Putamen (tissue), 1 donor: ENCODE results near the gene ARMH2.
"Not testable (repeated sequence)": the region's sequence is repeated elsewhere in the genome, so short reads cannot be mapped to it uniquely, and the experiment has no call there.

Experiments
- DNase-seq: peaks from one replicate; pipeline ENCODE4 v3.0.0-alpha.2; 2016; ENCODE audit warnings: low spot score

ARMH2 gene

GRCh38 chr6:24818346-24818745, 19.6 kb upstream of the ARMH2 start:
- no peak for DNase-seq

GRCh38 chr6:24809728-24810127, 11.0 kb upstream of the ARMH2 start:
- no peak for DNase-seq

- DNase-seq = no peak
These were observed 8.9 kb upstream of the ARMH2 start for GRCh38 chr6:24807584-24807983.

- DNase-seq = no peak
These were observed 3.7 kb upstream of the ARMH2 start for GRCh38 chr6:24802271-24803059.

GRCh38 chr6:24799541-24799915, 811 bp upstream of the ARMH2 start:
- DNase-seq = no peak

- DNase-seq = no peak
These were observed 1.0 kb downstream of the ARMH2 start for GRCh38 chr6:24797596-24798216.

GRCh38 chr6:24796616-24797290, 2.0 kb downstream of the ARMH2 start:
- no peak for DNase-seq

- DNase-seq = no peak
These were observed 3.6 kb downstream of the ARMH2 start for GRCh38 chr6:24795106-24795505.

- DNase-seq = no peak
These were observed 10.6 kb downstream of the ARMH2 start for GRCh38 chr6:24788031-24788665.

GRCh38 chr6:24780206-24780605, 18.5 kb downstream of the ARMH2 start:
- DNase-seq = no peak

- DNase-seq = no peak
These were observed 19.2 kb downstream of the ARMH2 start for GRCh38 chr6:24779416-24780016.

- DNase-seq = no peak
These were observed 19.8 kb downstream of the ARMH2 start for GRCh38 chr6:24778878-24779277.

GRCh38 chr6:24778121-24778520, 20.6 kb downstream of the ARMH2 start:
- no peak for DNase-seq

GRCh38 chr6:24777227-24777626, 21.5 kb downstream of the ARMH2 start:
- no peak for DNase-seq

- no peak for DNase-seq
These were observed 23.1 kb downstream of the ARMH2 start for GRCh38 chr6:24775520-24776058.

- peak; percentile 97 for DNase-seq
These were observed 23.8 kb downstream of the ARMH2 start, which contains the start of gene GMNN for GRCh38 chr6:24774696-24775519. Gene GMNN, plus strand, starts transcription at chr6:24774937. Its CDS starts 2,310 bp downstream, at chr6:24777247.

- no peak for DNase-seq
These were observed 30.4 kb downstream of the ARMH2 start for GRCh38 chr6:24768361-24768760.

GRCh38 chr6:24766680-24767462, 31.8 kb downstream of the ARMH2 start:
- DNase-seq = no peak

GRCh38 chr6:24765968-24766367, 32.7 kb downstream of the ARMH2 start:
- not testable (repeated sequence) for DNase-seq
